ENCODE results near the gene UNCX. TPM values are rescaled to one million over a fixed set of nuclear protein-coding genes. Genes with fewer than 3 reads are reported as not detected.

Gene UNCX
- total and polyA plus RNA-seq, 4 donors: not detected

- peaks cover 0 to 2% of the 10 kb centered on the region in 2 donors for H3K27me3 ChIP-seq (ENCODE audit: control insufficient read depth in 1 of 2, insufficient read depth in 2 of 2, low read length in 1 of 2)
- H3K4me1 ChIP-seq (ENCODE audit: control insufficient read depth in 1 of 2, insufficient read depth in 2 of 2, low read length in 2 of 2): no peaks in the 10 kb centered on the region
- intact Hi-C loops (cut with DNase I): no loop called here
Observed at GRCh38 chr7:1238931-1239802, 6.5 kb downstream of the UNCX start.

GRCh38 chr7:1239803-1240516 lies 7.3 kb downstream of the UNCX start:
- Histone ChIP-seq H3K4me1 (ENCODE audit: control insufficient read depth in 1 of 2, insufficient read depth in 2 of 2, low read length in 2 of 2) (no peaks in the 10 kb centered on the region), H3K9me3 (ENCODE audit: control insufficient read depth, low read length) (no peaks in the 10 kb centered on the region), H3K27me3 (ENCODE audit: control insufficient read depth in 1 of 2, insufficient read depth in 2 of 2, low read length in 1 of 2) (peaks cover 0 to 2% of the 10 kb centered on the region in 2 donors), H3K36me3 (ENCODE audit: control insufficient read depth in 1 of 2, insufficient read depth in 2 of 2, low read length in 1 of 2) (no peaks in the 10 kb centered on the region), H3K27ac (ENCODE audit: low read depth in 1 of 2, low read length in 2 of 2) (no peak overlapping the region), H3K4me3 (ENCODE audit: low read length in 2 of 2) (no peak overlapping the region)
- intact Hi-C loops (cut with DNase I): no loop called here
- DNase-seq (no peak), ATAC-seq (ENCODE audit: low FRiP score) (peak; percentile 15)
- 12 to 16% methylated on average over 28 to 29 of the region's 29 CpGs for WGBS, 2 donors

More at GRCh38 chr7:1238931-1239802, 6.5 kb downstream of the UNCX start:
- WGBS, 2 donors: 25 to 27% methylated on average over 25 to 27 of the region's 27 CpGs
- Histone ChIP-seq H3K36me3 (ENCODE audit: control insufficient read depth in 1 of 2, insufficient read depth in 2 of 2, low read length in 1 of 2) (no peaks in the 10 kb centered on the region), H3K4me3 (ENCODE audit: low read length in 2 of 2) (no peak overlapping the region), H3K9me3 (ENCODE audit: control insufficient read depth, low read length) (no peaks in the 10 kb centered on the region), H3K27ac (ENCODE audit: low read depth in 1 of 2, low read length in 2 of 2) (no peak overlapping the region)
- ATAC-seq (ENCODE audit: low FRiP score) (no peak), DNase-seq (no peak)

- 10 to 11% methylated on average over 38 to 40 of the region's 40 CpGs for WGBS, 2 donors
- H3K4me3 ChIP-seq (ENCODE audit: low read length in 2 of 2): no peak overlapping the region
- H3K4me1 ChIP-seq (ENCODE audit: control insufficient read depth in 1 of 2, insufficient read depth in 2 of 2, low read length in 2 of 2): no peaks in the 10 kb centered on the region
Observed at GRCh38 chr7:1240517-1241257, 8.0 kb downstream of the UNCX start.

GRCh38 chr7:1241258-1241602 lies 8.6 kb downstream of the UNCX start:
- H3K27me3 ChIP-seq (ENCODE audit: control insufficient read depth in 1 of 2, insufficient read depth in 2 of 2, low read length in 1 of 2): peaks cover 0 to 2% of the 10 kb centered on the region in 2 donors
- 4% methylated on average over 25 to 38 of the region's 38 CpGs for WGBS, 2 donors
- intact Hi-C loops (cut with DNase I): no loop called here
- ATAC-seq (ENCODE audit: low FRiP score) (no peak), DNase-seq (peak in 1 of 2 donors; percentile 20)
- no peaks in the 10 kb centered on the region for H3K36me3 ChIP-seq (ENCODE audit: control insufficient read depth in 1 of 2, insufficient read depth in 2 of 2, low read length in 1 of 2)
- H3K27ac ChIP-seq (ENCODE audit: low read depth in 1 of 2, low read length in 2 of 2): no peak overlapping the region
- H3K4me1 ChIP-seq (ENCODE audit: control insufficient read depth in 1 of 2, insufficient read depth in 2 of 2, low read length in 2 of 2): no peaks in the 10 kb centered on the region
- no peak overlapping the region for H3K4me3 ChIP-seq (ENCODE audit: low read length in 2 of 2)
- H3K9me3 ChIP-seq (ENCODE audit: control insufficient read depth, low read length): no peaks in the 10 kb centered on the region

More at GRCh38 chr7:1240517-1241257, 8.0 kb downstream of the UNCX start:
- H3K27ac ChIP-seq (ENCODE audit: low read depth in 1 of 2, low read length in 2 of 2): no peak overlapping the region
- no peaks in the 10 kb centered on the region for H3K36me3 ChIP-seq (ENCODE audit: control insufficient read depth in 1 of 2, insufficient read depth in 2 of 2, low read length in 1 of 2)
- H3K9me3 ChIP-seq (ENCODE audit: control insufficient read depth, low read length): no peaks in the 10 kb centered on the region
- intact Hi-C loops (cut with DNase I): no loop called here
- DNase-seq: no peak
- ATAC-seq (ENCODE audit: low FRiP score): no peak
- peaks cover 0 to 2% of the 10 kb centered on the region in 2 donors for H3K27me3 ChIP-seq (ENCODE audit: control insufficient read depth in 1 of 2, insufficient read depth in 2 of 2, low read length in 1 of 2)

- no peak overlapping the region for H3K27ac ChIP-seq (ENCODE audit: low read depth in 1 of 2, low read length in 2 of 2)
Observed at GRCh38 chr7:1241603-1242255, 9.1 kb downstream of the UNCX start.

GRCh38 chr7:1242256-1242605 lies 9.6 kb downstream of the UNCX start:
- intact Hi-C loops (cut with DNase I): no loop called here
- H3K27me3 ChIP-seq (ENCODE audit: control insufficient read depth in 1 of 2, insufficient read depth in 2 of 2, low read length in 1 of 2): peaks cover 0 to 2% of the 10 kb centered on the region in 2 donors
- 8 to 12% methylated on average over 33 of the region's 33 CpGs for WGBS, 2 donors
- H3K27ac ChIP-seq (ENCODE audit: low read depth in 1 of 2, low read length in 2 of 2): no peak overlapping the region
- ATAC-seq (ENCODE audit: low FRiP score): no peak
- DNase-seq: no peak
- H3K4me3 ChIP-seq (ENCODE audit: low read length in 2 of 2): no peak overlapping the region
- H3K36me3 ChIP-seq (ENCODE audit: control insufficient read depth in 1 of 2, insufficient read depth in 2 of 2, low read length in 1 of 2): no peaks in the 10 kb centered on the region
- no peaks in the 10 kb centered on the region for H3K4me1 ChIP-seq (ENCODE audit: control insufficient read depth in 1 of 2, insufficient read depth in 2 of 2, low read length in 2 of 2)
- H3K9me3 ChIP-seq (ENCODE audit: control insufficient read depth, low read length): no peaks in the 10 kb centered on the region

More at GRCh38 chr7:1241603-1242255, 9.1 kb downstream of the UNCX start:
- Histone ChIP-seq H3K4me3 (ENCODE audit: low read length in 2 of 2) (no peak overlapping the region), H3K27me3 (ENCODE audit: control insufficient read depth in 1 of 2, insufficient read depth in 2 of 2, low read length in 1 of 2) (peaks cover 0 to 2% of the 10 kb centered on the region in 2 donors), H3K4me1 (ENCODE audit: control insufficient read depth in 1 of 2, insufficient read depth in 2 of 2, low read length in 2 of 2) (no peaks in the 10 kb centered on the region), H3K36me3 (ENCODE audit: control insufficient read depth in 1 of 2, insufficient read depth in 2 of 2, low read length in 1 of 2) (no peaks in the 10 kb centered on the region), H3K9me3 (ENCODE audit: control insufficient read depth, low read length) (no peaks in the 10 kb centered on the region)
- intact Hi-C loops (cut with DNase I): no loop called here
- DNase-seq (no peak), ATAC-seq (ENCODE audit: low FRiP score) (no peak)
- WGBS, 2 donors: 5 to 7% methylated on average over 37 to 51 of the region's 51 CpGs

- intact Hi-C loops (cut with DNase I): no loop called here
- Histone ChIP-seq H3K9me3 (ENCODE audit: control insufficient read depth, low read length) (no peaks in the 10 kb centered on the region), H3K4me3 (ENCODE audit: low read length in 2 of 2) (no peak overlapping the region), H3K27ac (ENCODE audit: low read depth in 1 of 2, low read length in 2 of 2) (no peak overlapping the region), H3K4me1 (ENCODE audit: control insufficient read depth in 1 of 2, insufficient read depth in 2 of 2, low read length in 2 of 2) (no peaks in the 10 kb centered on the region), H3K27me3 (ENCODE audit: control insufficient read depth in 1 of 2, insufficient read depth in 2 of 2, low read length in 1 of 2) (peaks cover 0 to 2% of the 10 kb centered on the region in 2 donors), H3K36me3 (ENCODE audit: control insufficient read depth in 1 of 2, insufficient read depth in 2 of 2, low read length in 1 of 2) (no peaks in the 10 kb centered on the region)
- DNase-seq: no peak
- no peak for ATAC-seq (ENCODE audit: low FRiP score)
- WGBS, 2 donors: 7 to 9% methylated on average over 44 to 53 of the region's 53 CpGs
Observed at GRCh38 chr7:1242606-1243289, 10.1 kb downstream of the UNCX start.

Measured in aorta (tissue), 5 donors.